T-helper 2 cell treated with Interferon-gamma antibody and Interleukin-4, amounts not matched to agents 5 μg/mL and 100 μg/mL, for 36 hours (primary cell): ENCODE data around the gene NELFCD.

ENCODE experiments used
- DNase-seq: peaks from one replicate; pipeline ENCODE4 v3.0.0; 2021; ENCODE audit warnings: low spot score
- H3K27ac Mint-ChIP-seq: one replicate; pipeline ENCODE4 v1.8.0; 2021; ENCODE audit warnings: mild to moderate bottlenecking, mixed read lengths
- H3K27me3 Mint-ChIP-seq: one replicate; pipeline ENCODE4 v1.8.0; 2021; ENCODE audit warnings: low read depth, mixed read lengths
- H3K36me3 Mint-ChIP-seq: one replicate; pipeline ENCODE4 v1.8.0; 2021; ENCODE audit warnings: low read depth, mixed read lengths
- H3K4me1 Mint-ChIP-seq: one replicate; pipeline ENCODE4 v1.8.0; 2021; ENCODE audit warnings: low read depth, mixed read lengths
- H3K4me3 Mint-ChIP-seq: one replicate; pipeline ENCODE4 v1.8.0; 2022; ENCODE audit warnings: mild to moderate bottlenecking, moderate library complexity, mixed read lengths
- H3K9me3 Mint-ChIP-seq: one replicate; pipeline ENCODE4 v1.8.0; 2021; ENCODE audit warnings: mixed read lengths

The NELFCD gene

GRCh38 chr20:59026904-59027740, 46.1 kb downstream of the NELFCD start:
- no peaks in the 10 kb centered on the region for H3K27me3 Mint-ChIP-seq
- peaks cover 80% of the 10 kb centered on the region for H3K36me3 Mint-ChIP-seq
- peak overlapping the region; percentile 3 for H3K27ac Mint-ChIP-seq
- H3K4me3 Mint-ChIP-seq = no peak overlapping the region
- DNase-seq = no peak
- no peaks in the 10 kb centered on the region for H3K9me3 Mint-ChIP-seq
- peaks cover 47% of the 10 kb centered on the region for H3K4me1 Mint-ChIP-seq

- H3K9me3 Mint-ChIP-seq = no peaks in the 10 kb centered on the region
- no peaks in the 10 kb centered on the region for H3K27me3 Mint-ChIP-seq
- no peak overlapping the region for H3K27ac Mint-ChIP-seq
- peaks cover 76% of the 10 kb centered on the region for H3K36me3 Mint-ChIP-seq
- DNase-seq = no peak
- no peak overlapping the region for H3K4me3 Mint-ChIP-seq
- H3K4me1 Mint-ChIP-seq = peaks cover 49% of the 10 kb centered on the region
Observed at GRCh38 chr20:59027741-59028320, 46.8 kb downstream of the NELFCD start.

GRCh38 chr20:59028812-59029211, 47.8 kb downstream of the NELFCD start:
- H3K27me3 Mint-ChIP-seq = no peaks in the 10 kb centered on the region
- peaks cover 73% of the 10 kb centered on the region for H3K36me3 Mint-ChIP-seq
- peaks cover 50% of the 10 kb centered on the region for H3K4me1 Mint-ChIP-seq
- no peak for DNase-seq
- no peaks in the 10 kb centered on the region for H3K9me3 Mint-ChIP-seq
- no peak overlapping the region for H3K27ac Mint-ChIP-seq
- H3K4me3 Mint-ChIP-seq = peak overlapping the region; percentile 51

GRCh38 chr20:59030911-59031563, 50.0 kb downstream of the NELFCD start:
- DNase-seq = no peak
- peak overlapping the region; percentile 93 for H3K27ac Mint-ChIP-seq
- peak overlapping the region; percentile 94 for H3K4me3 Mint-ChIP-seq
- peaks cover 58% of the 10 kb centered on the region for H3K4me1 Mint-ChIP-seq
- H3K27me3 Mint-ChIP-seq = no peaks in the 10 kb centered on the region
- H3K9me3 Mint-ChIP-seq = no peaks in the 10 kb centered on the region
- H3K36me3 Mint-ChIP-seq = peaks cover 77% of the 10 kb centered on the region

GRCh38 chr20:59031564-59032022, 50.5 kb downstream of the NELFCD start:
- H3K4me3 Mint-ChIP-seq = peak overlapping the region; percentile 94
- H3K27ac Mint-ChIP-seq = peak overlapping the region; percentile 93
- no peaks in the 10 kb centered on the region for H3K27me3 Mint-ChIP-seq
- H3K36me3 Mint-ChIP-seq = peaks cover 78% of the 10 kb centered on the region
- peaks cover 62% of the 10 kb centered on the region for H3K4me1 Mint-ChIP-seq
- no peak for DNase-seq
- H3K9me3 Mint-ChIP-seq = no peaks in the 10 kb centered on the region

GRCh38 chr20:59032023-59032712, 51.1 kb downstream of the NELFCD start, which contains the start of gene ATP5F1E:
Gene ATP5F1E (minus strand): TSS chr20:59032335. CDS start chr20:59032251, 84 bp downstream.
- peaks cover 63% of the 10 kb centered on the region for H3K4me1 Mint-ChIP-seq
- H3K27ac Mint-ChIP-seq = peak within 1 kb of the TSS; percentile 93
- peaks cover 78% of the 10 kb centered on the region for H3K36me3 Mint-ChIP-seq
- no peaks in the 10 kb centered on the region for H3K27me3 Mint-ChIP-seq
- DNase-seq = peak; percentile 96
- no peaks in the 10 kb centered on the region for H3K9me3 Mint-ChIP-seq
- peak within 1 kb of the TSS; percentile 94 for H3K4me3 Mint-ChIP-seq

GRCh38 chr20:59032713-59033059, 51.6 kb downstream of the NELFCD start:
- H3K27me3 Mint-ChIP-seq = no peaks in the 10 kb centered on the region
- H3K36me3 Mint-ChIP-seq = peaks cover 78% of the 10 kb centered on the region
- peak overlapping the region; percentile 94 for H3K4me3 Mint-ChIP-seq
- no peaks in the 10 kb centered on the region for H3K9me3 Mint-ChIP-seq
- H3K4me1 Mint-ChIP-seq = peaks cover 63% of the 10 kb centered on the region
- DNase-seq = no peak
- peak overlapping the region; percentile 88 for H3K27ac Mint-ChIP-seq

GRCh38 chr20:59033093-59033492, 52.0 kb downstream of the NELFCD start:
- Mint-ChIP-seq H3K4me3 (peak overlapping the region; percentile 94), H3K27me3 (no peaks in the 10 kb centered on the region), H3K36me3 (peaks cover 78% of the 10 kb centered on the region), H3K4me1 (peaks cover 63% of the 10 kb centered on the region), H3K27ac (peak overlapping the region; percentile 88), H3K9me3 (no peaks in the 10 kb centered on the region)
- no peak for DNase-seq

- no peaks in the 10 kb centered on the region for H3K27me3 Mint-ChIP-seq
- no peaks in the 10 kb centered on the region for H3K9me3 Mint-ChIP-seq
- H3K4me3 Mint-ChIP-seq = peak overlapping the region; percentile 42
- H3K36me3 Mint-ChIP-seq = peaks cover 74% of the 10 kb centered on the region
- no peak for DNase-seq
- H3K27ac Mint-ChIP-seq = peak overlapping the region; percentile 67
- peaks cover 61% of the 10 kb centered on the region for H3K4me1 Mint-ChIP-seq
Observed at GRCh38 chr20:59033616-59034165, 52.6 kb downstream of the NELFCD start.

GRCh38 chr20:59035381-59035780, 54.3 kb downstream of the NELFCD start:
- DNase-seq = no peak
- Mint-ChIP-seq H3K9me3 (no peaks in the 10 kb centered on the region), H3K4me1 (peaks cover 61% of the 10 kb centered on the region), H3K27ac (peak overlapping the region; percentile 64), H3K4me3 (no peak overlapping the region), H3K27me3 (no peaks in the 10 kb centered on the region), H3K36me3 (peaks cover 67% of the 10 kb centered on the region)

GRCh38 chr20:59037386-59037785, 56.3 kb downstream of the NELFCD start:
- Mint-ChIP-seq H3K9me3 (no peaks in the 10 kb centered on the region), H3K27me3 (no peaks in the 10 kb centered on the region), H3K4me1 (peaks cover 59% of the 10 kb centered on the region), H3K4me3 (peak overlapping the region; percentile 18), H3K27ac (no peak overlapping the region), H3K36me3 (peaks cover 68% of the 10 kb centered on the region)
- no peak for DNase-seq

- peak overlapping the region; percentile 82 for H3K4me3 Mint-ChIP-seq
- H3K27me3 Mint-ChIP-seq = no peaks in the 10 kb centered on the region
- no peak for DNase-seq
- no peaks in the 10 kb centered on the region for H3K9me3 Mint-ChIP-seq
- peaks cover 58% of the 10 kb centered on the region for H3K36me3 Mint-ChIP-seq
- H3K4me1 Mint-ChIP-seq = peaks cover 67% of the 10 kb centered on the region
- H3K27ac Mint-ChIP-seq = peak overlapping the region; percentile 43
Observed at GRCh38 chr20:59039233-59039632, 58.2 kb downstream of the NELFCD start.

GRCh38 chr20:59040667-59041066, 59.6 kb downstream of the NELFCD start:
- Mint-ChIP-seq H3K4me1 (peaks cover 58% of the 10 kb centered on the region), H3K9me3 (no peaks in the 10 kb centered on the region), H3K4me3 (peak overlapping the region; percentile 82), H3K27ac (peak overlapping the region; percentile 67), H3K27me3 (no peaks in the 10 kb centered on the region), H3K36me3 (peaks cover 47% of the 10 kb centered on the region)
- DNase-seq = no peak
